ENCODE data around the gene SCGN. TPM values are rescaled to one million over a fixed set of nuclear protein-coding genes. Genes with fewer than 3 reads are reported as not detected.

The SCGN gene
- total and polyA plus RNA-seq, 9 of the 15 experiments (the other 6 are each of a cell fraction or from before 2014, with no cell fraction given) = not detected

DNA sequence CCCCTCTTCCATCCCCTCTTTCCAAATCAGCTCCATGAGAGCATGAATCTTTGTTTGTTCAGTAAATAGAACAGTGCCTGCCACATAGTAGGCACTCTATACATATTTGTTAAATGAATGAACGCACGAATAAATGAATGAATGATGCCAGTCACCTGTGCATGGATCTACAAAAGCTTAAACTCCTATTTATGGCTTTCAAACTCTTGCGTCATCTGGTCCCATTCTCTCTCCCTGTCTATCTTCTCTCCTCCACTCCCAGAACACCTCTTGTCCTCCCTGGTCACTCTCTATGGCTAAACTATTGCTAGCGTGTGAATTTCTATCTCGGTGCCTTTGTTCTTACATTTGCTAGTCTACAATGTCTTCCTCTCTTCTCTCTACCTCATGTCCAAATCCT lies 24.8 kb downstream of the SCGN start (continued):
- TF ChIP-seq TCF15 (CRISPR knock-in tag; IDR thresholded peaks at IDR 0.05) (no peak), ZKSCAN3 (CRISPR knock-in tag; IDR thresholded peaks at IDR 0.05) (no peak), TBP (optimal IDR thresholded peaks at IDR 0.05; ENCODE audit: low read depth, low read length) (no peak), ZNF586 (CRISPR knock-in tag; conservative IDR thresholded peaks at IDR 0.05) (no peak), CEBPG (CRISPR knock-in tag; IDR thresholded peaks at IDR 0.05) (no peak), CEBPG (tag; conservative IDR thresholded peaks at IDR 0.05 in 1 of 2, IDR thresholded peaks at IDR 0.05 in 1 of 2) (peak; percentile 56 to 81; a peak in 3 of 4 replicates), TEAD1 (CRISPR knock-in tag; IDR thresholded peaks at IDR 0.05) (no peak), ZSCAN32 (CRISPR knock-in tag; IDR thresholded peaks at IDR 0.05) (0 out of 2 replicates have a peak, but pooled peaks have one; percentile 46), ATF3 (IDR thresholded peaks at IDR 0.05) (peak; percentile 78), ATF3 (CRISPR knock-in tag; conservative IDR thresholded peaks at IDR 0.05) (no peak), ZNF24 (IDR thresholded peaks at IDR 0.05) (peak; percentile 88), XRCC3 (IDR thresholded peaks at IDR 0.05) (no peak)

DNA sequence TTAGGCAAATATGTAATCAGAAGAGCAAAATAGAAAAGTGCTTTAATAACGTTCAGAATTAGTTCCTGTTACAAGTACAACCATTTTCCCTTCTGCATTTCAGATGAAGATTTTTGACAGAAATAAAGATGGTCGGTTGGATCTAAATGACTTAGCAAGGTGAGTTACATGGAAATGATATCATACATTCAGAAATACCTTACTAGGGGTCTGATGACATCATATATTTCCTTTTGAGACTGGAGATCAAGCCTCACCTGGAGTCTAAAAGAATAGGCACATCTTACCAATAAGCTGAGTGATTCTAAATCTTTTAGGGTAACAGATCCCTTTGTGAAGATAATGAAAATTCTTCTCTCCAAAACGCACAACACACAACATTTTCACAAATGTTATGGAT lies 29.8 kb downstream of the SCGN start:
- 0% methylated on average over 3 of the region's 3 CpGs for WGBS (ENCODE audit: insufficient coverage, low coverage, missing lambda C conversion rate)
- no peak overlapping the region for H3K27ac ChIP-seq (ENCODE audit: extremely low read depth, low read depth, low read length)
- DNase-seq (ENCODE audit: extremely low read depth in 1 of 4, low spot score in 3 of 4) (no peak), ATAC-seq (no peak), FAIRE-seq (no peak)
- no peak for TF ChIP-seq PTBP1 (IDR thresholded peaks at IDR 0.05; ENCODE audit: low read depth, low read length)
- no peaks in the 10 kb centered on the region for H3K9me1 ChIP-seq (ENCODE audit: control insufficient read depth, insufficient read depth, low read length)
- no peak overlapping the region for H2AFZ ChIP-seq (ENCODE audit: low read depth, low read length)
- H3K36me3 ChIP-seq (ENCODE audit: control insufficient read depth, insufficient read depth, low read length) = no peaks in the 10 kb centered on the region
- no peaks in the 10 kb centered on the region for H3K79me2 ChIP-seq (ENCODE audit: control insufficient read depth, insufficient read depth, low read length)
- H3K9ac ChIP-seq (ENCODE audit: insufficient read depth in 1 of 2, low read depth in 2 of 2, low read length in 2 of 2) = no peak overlapping the region
- in situ Hi-C loops (cut with MboI) = no loop called here
- ChIA-PET CTCF (ENCODE audit: low intra/inter-chr PET ratio) (no interaction called here), POLR2A (interaction anchor here (1.4 to 1.5 kb wide), 2 partner anchors 9 to 12 kb away, joined by 3 to 5 read pairs; no protein-coding TSS in a partner anchor)
- BruUV-seq (replicated peaks) = no TSS peak
- no peak overlapping the region for H3K4me2 ChIP-seq (ENCODE audit: insufficient read depth, low read length)
- H3K27me3 ChIP-seq (ENCODE audit: control insufficient read depth in 2 of 2, insufficient read depth in 2 of 2, low read length in 2 of 2) = no peaks in the 10 kb centered on the region
- H3K4me1 ChIP-seq (replicated peaks in 1 of 2; ENCODE audit: control insufficient read depth in 2 of 2, insufficient read depth in 2 of 2, low read length in 2 of 2) = peaks cover 0 to 3% of the 10 kb centered on the region in 2 experiments; a peak in 1 of 5 replicates
- no peaks in the 10 kb centered on the region for H3K9me3 ChIP-seq (replicated peaks; ENCODE audit: control insufficient read depth, insufficient read depth, low read depth, low read length)
- H4K20me1 ChIP-seq (replicated peaks; ENCODE audit: control insufficient read depth, insufficient read depth, low read length) = no peaks in the 10 kb centered on the region
- H3K4me3 ChIP-seq = no peak overlapping the region
- intact Hi-C loops (cut with micrococcal nuclease) = no loop called here

All from K562 (cell line).